Measurements from ENCODE around the gene TRAPPC14. TPM values are rescaled to one million over a fixed set of nuclear protein-coding genes. Genes with fewer than 3 reads are reported as not detected.
A peak's percentile ranks its signal among the peaks of the same experiment; 100 is the strongest.

TRAPPC14 gene
- total and polyA plus RNA-seq, 9 of the 15 experiments (the other 6 are each of a cell fraction or from before 2014, with no cell fraction given), result 0.42 to 45.9 (median 18.2) TPM

GRCh38 chr7:100111156-100111555, 47.4 kb downstream of the TRAPPC14 start:
- Histone ChIP-seq H3K9me3 (replicated peaks; ENCODE audit: control insufficient read depth, insufficient read depth, low read depth, low read length) (no peaks in the 10 kb centered on the region), H3K9ac (ENCODE audit: insufficient read depth in 1 of 2, low read depth in 2 of 2, low read length in 2 of 2) (peak overlapping the region in 1 of 2 experiments; percentile 18; a peak in 2 of 4 replicates), H3K79me2 (ENCODE audit: control insufficient read depth, insufficient read depth, low read length) (no peaks in the 10 kb centered on the region), H3K9me1 (ENCODE audit: control insufficient read depth, insufficient read depth, low read length) (peaks cover 3% of the 10 kb centered on the region), H2AFZ (ENCODE audit: low read depth, low read length) (no peak overlapping the region), H4K20me1 (replicated peaks; ENCODE audit: control insufficient read depth, insufficient read depth, low read length) (no peaks in the 10 kb centered on the region), H3K4me3 (no peak overlapping the region), H3K36me3 (ENCODE audit: control insufficient read depth, insufficient read depth, low read length) (peaks cover 75% of the 10 kb centered on the region; the same call in 2 of the 3 replicates), H3K4me1 (replicated peaks in 1 of 2; ENCODE audit: control insufficient read depth in 2 of 2, insufficient read depth in 2 of 2, low read length in 2 of 2) (peaks cover 2 to 31% of the 10 kb centered on the region in 2 experiments; a peak in 4 of 5 replicates), H3K27me3 (ENCODE audit: control insufficient read depth in 2 of 2, insufficient read depth in 2 of 2, low read length in 2 of 2) (no peaks in the 10 kb centered on the region), H3K27ac (ENCODE audit: extremely low read depth, low read depth, low read length) (no peak overlapping the region), H3K4me2 (ENCODE audit: insufficient read depth, low read length) (no peak overlapping the region)
- peak; percentile 86 for FAIRE-seq
- CTCF ChIA-PET (ENCODE audit: low intra/inter-chr PET ratio), result no interaction called here
- TF ChIP-seq, protein P1, sequence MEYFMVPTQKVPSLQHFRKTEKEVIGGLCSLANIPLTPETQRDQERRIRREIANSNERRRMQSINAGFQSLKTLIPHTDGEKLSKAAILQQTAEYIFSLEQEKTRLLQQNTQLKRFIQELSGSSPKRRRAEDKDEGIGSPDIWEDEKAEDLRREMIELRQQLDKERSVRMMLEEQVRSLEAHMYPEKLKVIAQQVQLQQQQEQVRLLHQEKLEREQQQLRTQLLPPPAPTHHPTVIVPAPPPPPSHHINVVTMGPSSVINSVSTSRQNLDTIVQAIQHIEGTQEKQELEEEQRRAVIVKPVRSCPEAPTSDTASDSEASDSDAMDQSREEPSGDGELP (CRISPR knock-in tag; IDR thresholded peaks at IDR 0.05; ENCODE audit: borderline replicate concordance), result peak; percentile 91
- peak; percentile 40 for TF ChIP-seq ARID1B (IDR thresholded peaks at IDR 0.05)
- TF ChIP-seq FOXP1 (CRISPR knock-in tag; IDR thresholded peaks at IDR 0.05), result no peak
- TF ChIP-seq CBFA2T2 (conservative IDR thresholded peaks at IDR 0.05), result peak; percentile 61
- TF ChIP-seq TAF7 (tag; IDR thresholded peaks at IDR 0.05), result no peak
- TF ChIP-seq TCF3 (CRISPR knock-in tag; IDR thresholded peaks at IDR 0.05), result peak; percentile 61
- TF ChIP-seq PHB (CRISPR knock-in tag; IDR thresholded peaks at IDR 0.05), result no peak
- peak; percentile 35; the same call in 1 of the 2 replicates for TF ChIP-seq MAFF (IDR thresholded peaks at IDR 0.05; ENCODE audit: low read length)
- TF ChIP-seq RCOR1 (IDR thresholded peaks at IDR 0.05; ENCODE audit: borderline replicate concordance in 1 of 2, low read depth in 2 of 2, low read length in 2 of 2), result peak in 1 of 2 experiments; percentile 52; a peak in 1 of 4 replicates
- TF ChIP-seq TAL1 (IDR thresholded peaks at IDR 0.05), result peak; percentile 46; the same call in 1 of the 2 replicates
- TF ChIP-seq CBFA2T3 (IDR thresholded peaks at IDR 0.05), result peak; percentile 78
- TF ChIP-seq KDM1A (IDR thresholded peaks at IDR 0.05), result peak; percentile 8 to 31; a peak in 2 of 4 replicates
- peak; percentile 48; the same call in 1 of the 2 replicates for TF ChIP-seq NFE2 (IDR thresholded peaks at IDR 0.05; ENCODE audit: low read depth)
- TF ChIP-seq NCOR1 (IDR thresholded peaks at IDR 0.05), result peak; percentile 39; the same call in 1 of the 2 replicates
- TF ChIP-seq DACH1 (IDR thresholded peaks at IDR 0.05; ENCODE audit: partially characterized antibody), result peak; percentile 17
- no peak for TF ChIP-seq CTCFL (IDR thresholded peaks at IDR 0.05; ENCODE audit: borderline replicate concordance, insufficient read depth, low read depth, low read length, poor library complexity, severe bottlenecking)
- 0 out of 2 replicates have a peak, but pooled peaks have one; percentile 14 for TF ChIP-seq SOX6 (IDR thresholded peaks at IDR 0.05)
- ATAC-seq, result no peak
- in situ Hi-C loops (cut with MboI) (loop anchor here (10.0 kb wide), 1 partner anchor 1724 kb away; no protein-coding TSS in a partner anchor), intact Hi-C loops (cut with micrococcal nuclease) (no loop called here)
- DNase-seq (ENCODE audit: extremely low read depth in 1 of 4, low spot score in 3 of 4), result peak in 1 of 4 experiments; percentile 54
- POLR2A ChIA-PET, result interaction anchor here (1.5 to 5.9 kb wide), 2 partner anchors 9 to 14 kb away, joined by 6 to 47 read pairs; partner anchors contain the start of genes AP4M1 and MCM7
- WGBS (ENCODE audit: insufficient coverage, low coverage, missing lambda C conversion rate), result 45% methylated on average over 6 of the region's 7 CpGs
- BruUV-seq (replicated peaks), result no TSS peak
